Dedifferentiated amniotic fluid mesenchymal stem cell (primary cell): ENCODE results near the gene KLKB1.
A peak's percentile ranks its signal among the peaks of the same experiment; 100 is the strongest.
"Not testable (repeated sequence)": the region's sequence is repeated elsewhere in the genome, so short reads cannot be mapped to it uniquely, and the experiment has no call there.

Source experiments
- DNase-seq: peaks from one replicate; pipeline ENCODE4 v3.0.0-alpha.2; 2016; ENCODE audit errors: extremely low spot score

KLKB1 gene

DNA sequence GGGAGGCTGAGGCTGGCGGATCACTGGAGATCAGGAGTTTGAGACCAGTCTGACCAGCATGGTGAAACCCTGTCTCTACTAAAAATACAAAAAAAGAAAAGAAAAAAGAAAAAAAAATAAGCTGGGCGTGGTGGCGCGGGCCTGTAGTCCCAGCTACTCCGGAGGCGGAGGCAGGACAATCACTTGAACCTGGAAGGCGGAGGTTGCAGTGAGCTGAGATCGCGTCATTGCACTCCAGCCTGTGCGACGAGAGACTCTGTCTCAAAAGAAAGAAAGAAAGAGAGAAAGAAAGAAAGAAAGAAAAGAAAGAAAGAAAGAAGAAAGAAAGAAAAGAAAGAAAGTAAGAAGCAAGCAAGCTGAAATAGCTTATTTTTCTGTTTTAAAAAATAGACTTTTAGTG lies 37.9 kb downstream of the KLKB1 start:
- DNase-seq = not testable (repeated sequence)

DNA sequence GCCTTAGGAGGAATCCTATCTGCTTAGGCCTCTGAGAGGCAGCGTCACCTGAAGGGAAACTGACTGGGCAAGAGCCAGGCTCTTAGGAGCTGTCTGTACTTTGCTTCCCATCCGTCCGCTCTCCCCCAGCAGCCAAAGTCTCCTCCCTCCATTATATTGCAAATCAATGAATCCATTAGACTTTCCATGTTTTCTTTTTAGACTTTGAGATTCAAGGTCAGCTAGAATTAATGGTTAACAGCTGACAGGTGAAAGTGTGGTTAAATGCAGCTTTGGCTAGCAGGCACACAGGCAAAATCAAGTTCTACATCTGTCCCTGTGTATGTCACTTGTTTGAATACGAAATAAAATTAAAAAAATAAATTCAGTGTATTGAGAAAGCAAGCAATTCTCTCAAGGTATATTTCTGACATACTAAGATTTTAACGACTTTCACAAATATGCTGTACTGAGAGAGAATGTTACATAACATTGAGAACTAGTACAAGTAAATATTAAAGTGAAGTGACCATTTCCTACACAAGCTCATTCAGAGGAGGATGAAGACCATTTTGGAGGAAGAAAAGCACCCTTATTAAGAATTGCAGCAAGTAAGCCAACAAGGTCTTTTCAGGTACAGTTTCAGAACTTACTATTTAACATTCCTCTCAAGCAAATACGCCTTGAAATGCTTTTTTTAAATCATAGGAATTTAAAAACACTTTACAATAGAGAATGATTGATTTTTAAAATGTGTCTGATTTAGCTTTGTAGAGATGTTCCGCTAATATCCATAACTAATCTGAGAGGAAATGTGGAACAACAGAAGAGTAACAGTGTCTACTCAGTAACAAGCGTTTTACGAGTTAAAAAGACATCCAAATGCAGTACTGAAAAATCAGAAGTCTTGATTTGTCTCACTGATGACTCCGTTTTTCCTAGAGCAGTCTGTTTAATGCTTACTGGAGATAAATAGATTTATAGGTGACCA lies 38.7 kb downstream of the KLKB1 start, which contains the start of gene F11:
Gene F11, plus strand, starts transcription at position 507 of the 970 bp plus-strand sequence. CDS start 948 bp downstream, outside the sequence.
- no peak for DNase-seq

DNA sequence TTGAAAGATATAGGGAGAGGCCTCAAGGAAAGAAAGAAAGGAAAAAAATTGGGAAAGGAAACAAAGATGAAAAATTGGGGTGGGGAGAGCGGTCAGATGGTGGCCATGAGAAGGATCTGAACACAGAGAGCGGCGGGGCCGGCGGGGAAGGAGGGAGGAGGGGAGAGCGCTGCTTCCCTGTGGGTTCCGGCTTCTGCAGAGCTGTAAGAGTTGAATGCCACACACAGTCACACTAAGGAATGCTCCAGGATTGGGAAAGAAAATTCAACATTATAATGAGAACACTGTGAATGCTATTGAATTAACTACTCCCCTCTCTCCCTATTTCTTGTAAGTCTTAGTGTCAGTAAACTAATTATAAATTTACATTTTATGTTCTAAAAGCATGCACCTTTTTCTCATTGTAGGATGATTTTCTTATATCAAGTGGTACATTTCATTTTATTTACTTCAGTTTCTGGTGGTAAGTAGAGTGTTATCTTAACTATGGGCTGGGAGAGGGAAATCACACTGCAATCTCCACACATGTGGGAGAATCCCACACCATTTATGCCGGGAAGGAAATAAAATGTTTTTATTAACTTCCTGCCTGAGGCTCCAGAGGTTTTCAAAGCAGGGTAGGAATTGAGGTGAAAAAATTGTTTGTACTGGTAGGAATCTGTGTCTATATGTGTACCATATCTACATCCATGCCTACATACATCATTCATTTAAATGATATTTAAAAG lies 39.6 kb downstream of the KLKB1 start:
- DNase-seq = no peak

DNA sequence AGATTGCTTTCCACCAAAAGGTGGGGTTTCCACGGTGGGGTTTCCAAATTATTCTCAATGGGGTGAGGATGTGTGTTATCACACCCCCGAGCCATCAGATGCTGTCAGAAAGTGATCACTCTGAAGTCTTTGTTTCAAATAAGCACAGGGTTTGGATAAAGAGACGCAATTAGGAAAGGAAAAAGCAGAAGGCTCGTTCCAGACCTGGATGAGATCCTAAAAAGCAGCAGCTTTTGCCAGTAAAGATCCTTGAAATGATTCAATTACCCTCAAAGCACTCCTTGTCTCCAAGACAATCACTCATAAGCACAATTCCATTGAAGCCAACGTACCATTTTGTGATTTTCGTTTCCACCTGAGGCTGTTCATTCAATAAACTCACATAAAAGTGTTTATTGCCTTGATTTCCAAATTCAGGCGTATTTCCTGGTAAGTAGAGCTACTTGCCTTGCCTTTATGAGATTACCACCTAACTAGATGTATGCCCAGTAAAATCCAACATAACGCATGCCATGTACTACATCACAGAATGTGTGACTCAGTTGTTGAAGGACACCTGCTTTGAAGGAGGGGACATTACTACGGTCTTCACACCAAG lies 43.9 kb downstream of the KLKB1 start:
- DNase-seq = no peak

DNA sequence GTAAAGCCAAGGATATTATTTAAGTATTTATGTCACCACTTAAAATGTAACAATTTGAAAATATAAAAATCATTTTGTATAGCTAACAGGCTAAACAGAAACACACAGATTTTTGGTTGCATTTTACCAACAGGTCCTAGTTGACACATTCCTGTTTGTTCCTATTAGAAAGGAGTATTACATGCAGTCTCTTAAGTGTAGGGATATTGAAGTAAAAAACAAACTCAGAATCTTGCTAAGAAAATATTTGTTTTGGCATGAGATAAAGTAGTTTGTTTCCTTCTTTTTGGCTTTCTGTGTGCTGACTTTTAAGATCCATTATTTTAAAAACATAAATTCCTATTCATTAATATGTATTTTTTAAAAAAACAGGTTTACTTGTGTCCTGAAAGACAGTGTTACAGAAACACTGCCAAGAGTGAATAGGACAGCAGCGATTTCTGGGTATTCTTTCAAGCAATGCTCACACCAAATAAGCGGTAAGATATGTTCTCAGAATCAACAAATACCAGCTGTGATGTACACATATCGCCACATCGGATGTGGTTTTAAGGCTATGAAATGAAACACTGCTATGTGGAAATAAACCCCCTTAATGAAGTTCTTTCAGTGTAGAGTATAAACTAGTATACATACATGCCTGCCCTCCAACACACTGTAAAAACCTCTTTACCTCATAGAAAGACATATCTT lies 45.5 kb downstream of the KLKB1 start:
- no peak for DNase-seq

DNA sequence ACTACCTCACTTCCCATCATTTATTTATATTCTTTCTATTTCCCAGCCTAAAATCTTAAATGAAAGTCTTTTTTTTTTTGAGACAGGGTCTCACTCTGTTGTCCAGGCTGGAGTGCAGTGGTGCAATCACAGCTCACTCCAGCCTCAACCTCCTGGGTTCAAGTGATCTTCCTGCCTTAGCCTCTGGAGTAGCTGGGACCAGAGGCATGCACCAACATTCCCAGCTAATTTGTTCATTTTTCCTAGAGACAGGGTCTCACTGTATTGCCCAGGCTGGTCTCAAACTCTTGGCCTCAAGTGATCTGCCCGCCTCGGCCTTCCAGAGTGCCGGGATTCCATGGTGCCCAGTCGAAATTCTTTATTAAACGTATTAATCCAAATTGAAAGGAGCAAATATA lies 46.1 kb downstream of the KLKB1 start:
- not testable (repeated sequence) for DNase-seq

DNA sequence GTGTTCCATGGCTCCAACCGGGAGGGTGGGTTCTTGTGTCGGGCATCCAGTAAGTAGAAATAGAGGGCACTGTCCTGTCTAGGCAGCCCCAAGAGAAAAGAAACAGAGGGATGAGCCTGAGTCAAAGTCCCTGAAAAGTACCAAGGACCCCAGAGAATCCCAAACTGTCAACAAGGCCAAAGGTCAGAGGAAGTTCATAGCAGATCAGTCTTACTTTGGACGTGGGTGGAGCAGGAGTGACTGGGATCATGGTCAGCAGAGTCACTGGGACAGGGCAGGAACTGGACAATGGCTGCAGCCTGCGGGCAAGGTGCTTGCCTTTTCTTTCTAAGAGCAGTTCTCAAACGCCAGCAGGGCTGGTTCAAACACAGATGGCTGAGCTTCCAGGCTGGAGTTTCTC lies 56.0 kb downstream of the KLKB1 start:
- DNase-seq = no peak

DNA sequence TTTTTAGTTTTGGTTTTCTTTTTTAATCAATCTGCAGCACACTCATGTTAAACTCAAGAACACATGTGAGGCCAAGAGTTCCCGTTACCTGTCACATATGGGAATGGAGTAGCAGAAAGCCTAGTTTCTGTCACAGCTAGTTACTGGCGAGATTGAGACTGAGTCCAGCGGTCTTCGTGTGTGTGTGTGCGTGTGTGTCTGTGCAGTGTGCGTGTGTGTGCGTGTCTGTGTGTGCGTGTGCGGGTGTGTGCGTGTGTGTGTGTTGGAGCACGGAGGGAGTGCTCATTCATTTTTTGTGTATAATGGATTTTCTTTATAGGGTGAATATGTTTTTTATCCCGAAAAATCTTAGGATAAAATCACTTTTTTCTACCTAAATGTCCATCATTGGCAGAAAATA lies 57.8 kb downstream of the KLKB1 start:
- no peak for DNase-seq

GRCh38 chr4:186286581-186286980 lies 59.3 kb downstream of the KLKB1 start:
- DNase-seq = no peak

DNA sequence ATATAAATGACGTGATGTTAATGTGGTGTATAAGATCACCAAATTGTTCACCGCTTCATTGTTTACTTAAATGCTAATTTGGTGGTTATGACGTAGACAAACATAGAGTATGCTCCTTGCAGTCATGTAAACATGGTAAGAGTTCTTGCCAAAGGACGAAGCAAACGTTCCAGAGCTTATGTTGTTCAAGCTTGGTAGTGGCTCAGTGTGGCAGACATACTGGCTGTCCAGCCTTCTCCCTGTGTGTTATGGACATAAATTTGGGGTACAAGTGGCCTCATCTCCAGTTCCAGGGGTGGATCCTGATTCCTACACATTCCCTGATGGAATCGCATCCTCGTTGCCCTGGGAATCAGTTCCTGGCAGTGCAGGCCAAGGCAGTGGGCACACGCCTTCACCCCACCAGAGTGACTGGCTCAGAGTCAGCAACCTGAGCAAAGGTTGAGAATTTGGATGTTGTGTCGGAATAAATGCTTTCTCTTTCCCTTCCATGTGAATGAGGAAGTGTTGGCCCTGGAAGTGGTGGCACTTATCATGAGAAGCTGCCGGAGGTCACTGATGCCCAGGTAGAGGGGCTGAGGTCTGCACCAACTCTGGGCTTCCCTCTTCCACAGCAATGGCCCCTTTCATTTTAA lies 64.1 kb downstream of the KLKB1 start:
- DNase-seq = no peak

DNA sequence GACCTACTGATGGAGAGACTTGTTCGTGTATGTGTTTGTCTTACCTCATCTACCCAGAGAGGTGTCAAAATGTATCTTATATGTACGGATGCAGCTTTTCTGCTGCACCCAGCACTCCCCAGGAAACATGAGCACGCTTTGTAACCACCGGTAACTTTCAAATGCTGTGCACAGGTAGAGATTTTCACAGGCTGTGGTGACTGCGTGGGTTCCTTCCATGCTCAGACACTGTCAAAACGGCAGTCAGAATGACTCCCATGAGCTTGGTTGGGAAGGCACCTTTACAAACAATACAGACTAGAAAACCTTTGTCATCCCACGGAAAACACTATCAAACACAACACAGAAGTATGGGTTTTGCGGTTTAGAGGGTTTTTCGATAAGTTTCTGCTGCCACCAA lies 66.9 kb downstream of the KLKB1 start:
- DNase-seq = no peak

DNA sequence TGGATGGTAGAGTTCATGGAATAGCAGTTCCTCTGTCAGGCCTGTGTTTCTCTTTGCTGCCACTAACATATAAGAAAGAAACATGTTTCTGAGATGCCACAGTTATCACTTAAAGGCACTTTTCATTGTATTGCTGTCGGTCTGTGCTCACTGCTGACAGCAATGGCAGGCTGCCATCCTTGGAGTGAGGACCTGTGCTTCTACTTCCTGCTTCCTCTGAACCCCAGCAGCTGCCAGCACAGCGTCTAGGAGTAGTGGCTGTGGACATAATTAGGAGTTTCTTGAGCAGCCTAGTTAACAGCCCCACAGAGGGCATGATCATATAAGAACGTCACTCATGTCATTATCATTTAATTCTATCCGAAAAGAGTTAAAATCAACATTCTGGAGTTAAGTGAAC lies 69.2 kb downstream of the KLKB1 start:
- no peak for DNase-seq

DNA sequence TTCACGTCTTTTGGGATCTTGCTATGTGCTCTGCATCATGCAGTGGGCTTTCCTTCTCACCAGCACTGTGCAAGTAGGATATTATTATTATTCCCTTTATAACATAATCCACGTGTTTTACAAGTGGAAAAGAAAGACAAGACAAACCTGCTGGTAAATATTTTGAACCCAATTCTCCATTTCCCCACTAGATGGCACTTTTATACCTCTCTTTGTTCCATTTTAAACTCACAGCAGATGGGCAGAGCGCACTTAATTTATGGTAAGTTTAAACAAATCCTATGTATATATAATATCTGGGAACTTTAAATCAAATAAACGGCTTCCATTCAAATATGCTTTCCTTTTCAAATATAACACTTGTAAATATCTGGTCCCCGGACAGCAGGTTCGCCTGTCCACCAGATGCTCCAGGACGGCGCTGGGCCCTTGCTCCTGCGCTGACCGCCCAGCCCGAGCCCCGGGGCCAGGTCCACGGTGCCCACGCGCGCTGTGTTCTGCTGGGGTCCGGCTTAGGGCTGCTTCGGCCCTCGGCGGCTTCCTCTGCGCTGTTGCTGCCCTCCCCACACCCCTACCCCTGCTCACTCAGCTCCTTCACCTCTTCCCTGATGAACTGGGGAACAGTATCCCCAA lies 69.8 kb downstream of the KLKB1 start:
- DNase-seq = peak; percentile 80

- DNase-seq = no peak
These were observed 70.8 kb downstream of the KLKB1 start for GRCh38 chr4:186298031-186298647.

- no peak for DNase-seq
These were observed 72.0 kb downstream of the KLKB1 start for GRCh38 chr4:186299291-186299690.

DNA sequence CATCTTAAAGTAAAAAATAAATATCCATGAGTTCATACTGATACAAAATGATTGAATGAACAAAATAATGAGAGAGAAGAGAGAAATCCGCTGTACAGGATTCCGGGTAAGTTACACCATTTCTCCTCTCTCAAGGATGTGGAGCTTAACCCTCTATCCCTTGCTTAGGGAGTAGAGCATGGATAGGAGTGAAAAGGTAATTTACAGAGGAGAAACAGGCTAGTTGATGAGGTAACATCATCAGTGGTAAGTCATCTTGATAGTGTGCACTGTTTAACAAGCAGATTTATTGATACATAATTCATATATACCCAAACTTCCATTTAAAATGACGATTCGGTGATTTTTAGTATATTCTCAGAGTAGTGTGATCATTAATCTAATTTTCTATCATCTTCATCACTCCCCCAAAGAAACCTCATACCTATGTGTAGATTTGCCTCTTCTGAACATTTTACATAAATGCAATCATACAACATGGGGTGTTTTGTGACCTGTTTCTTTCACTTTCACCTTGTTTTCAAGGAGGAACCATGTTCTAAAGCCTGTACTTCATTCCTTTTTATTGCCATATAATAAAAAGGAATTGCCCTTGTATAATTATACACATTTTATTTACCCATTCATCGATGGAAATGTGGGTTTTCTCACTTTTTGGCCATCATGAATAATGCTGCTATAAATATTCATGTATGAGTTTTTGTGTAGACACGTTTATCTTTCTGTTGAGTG lies 73.5 kb downstream of the KLKB1 start:
- DNase-seq = no peak

DNA sequence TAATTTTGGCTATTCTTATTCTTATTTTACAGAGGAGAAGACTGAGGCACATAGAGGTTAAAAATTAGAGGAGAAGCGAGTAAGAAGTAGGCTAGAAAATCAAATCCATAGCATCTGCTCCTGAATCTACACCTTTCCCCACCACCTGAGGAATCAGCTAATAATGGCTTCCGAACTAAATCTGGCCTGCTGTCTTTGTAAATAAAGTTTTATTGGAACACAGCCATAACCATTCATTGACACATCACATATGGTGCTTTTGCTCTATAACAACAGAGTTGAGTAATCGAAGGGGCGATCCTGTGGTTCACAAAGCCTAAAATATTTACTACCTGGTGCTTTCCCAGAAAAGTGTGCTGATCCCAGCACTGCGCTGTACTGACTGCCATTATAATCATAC lies 76.9 kb downstream of the KLKB1 start:
- DNase-seq = no peak

DNA sequence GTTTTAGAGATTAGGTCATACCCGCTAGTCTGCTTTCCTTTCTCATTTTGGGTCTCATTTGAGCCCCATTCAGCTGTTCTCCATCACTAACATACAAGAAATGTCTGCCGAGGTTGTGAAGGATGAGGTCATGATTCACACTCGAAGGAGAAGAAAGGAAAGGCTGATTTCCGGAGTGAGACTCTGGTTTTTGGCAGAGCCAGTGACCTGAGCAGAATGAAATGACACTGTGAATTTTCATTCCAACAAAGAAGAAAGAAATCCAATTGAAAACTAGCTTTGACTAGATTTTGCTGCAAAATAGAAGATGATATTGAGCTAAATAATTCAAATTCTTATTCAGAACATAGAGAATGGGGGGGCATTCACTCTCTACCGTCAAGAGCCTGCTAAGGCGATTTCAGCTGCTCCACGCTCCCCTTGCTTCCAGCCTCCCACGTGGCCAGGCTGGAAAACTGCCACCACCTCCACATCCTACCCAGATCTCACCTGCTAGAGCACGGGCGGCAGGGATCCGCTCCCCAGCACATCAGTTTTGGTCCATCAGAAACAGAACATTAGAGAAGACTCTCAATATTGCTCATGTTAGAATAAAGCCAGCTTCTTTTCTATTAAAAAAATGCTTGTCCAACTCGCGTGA lies 77.7 kb downstream of the KLKB1 start:
- DNase-seq = no peak

DNA sequence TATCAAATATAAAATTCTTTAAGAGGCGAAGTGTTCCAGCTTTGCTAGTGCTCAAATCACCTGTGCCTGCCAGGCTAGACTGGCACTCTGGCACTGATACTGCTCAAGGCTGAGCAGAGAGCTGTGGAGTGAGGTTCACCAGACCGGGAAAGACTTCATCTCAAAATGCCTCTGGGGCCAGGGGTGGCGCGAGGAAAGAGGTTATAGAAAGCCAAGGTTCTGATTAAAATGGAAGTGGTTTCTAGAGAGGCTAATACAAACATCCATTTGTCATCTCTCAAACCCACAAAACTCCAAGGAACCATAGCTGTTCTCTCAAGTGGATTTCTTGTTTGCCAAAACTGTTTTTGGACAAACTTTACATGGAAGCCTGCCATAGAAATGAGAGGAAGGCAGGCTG lies 80.2 kb downstream of the KLKB1 start:
- no peak for DNase-seq
